ENCODE measurements around the gene CD93.

Gene CD93

GRCh38 chr20:23097636-23098580 is 11.8 kb upstream of the CD93 start:
- no peak for DNase-seq (ENCODE audit: extremely low spot score)
- POLR2A ChIA-PET, result no interaction called here
- TF ChIP-seq CTBP1 (IDR thresholded peaks at IDR 0.05; ENCODE audit: borderline replicate concordance), result no peak
- TF ChIP-seq SP1 (IDR thresholded peaks at IDR 0.05), result no peak
- TF ChIP-seq LEF1 (IDR thresholded peaks at IDR 0.05; ENCODE audit: borderline replicate concordance), result no peak
- no peak for TF ChIP-seq ELF4 (IDR thresholded peaks at IDR 0.05)
- TF ChIP-seq L3MBTL2 (conservative IDR thresholded peaks at IDR 0.05), result no peak
- TF ChIP-seq FOXA1 (IDR thresholded peaks at IDR 0.05), result no peak
- no peak for TF ChIP-seq BHLHE40 (IDR thresholded peaks at IDR 0.05; ENCODE audit: borderline replicate concordance)
- TF ChIP-seq ARNT (IDR thresholded peaks at IDR 0.05), result no peak
- no peak for TF ChIP-seq TARDBP (IDR thresholded peaks at IDR 0.05)
- TF ChIP-seq SUZ12 (IDR thresholded peaks at IDR 0.05), result no peak
- no peak for TF ChIP-seq FOXK2 (IDR thresholded peaks at IDR 0.05)
- no peak for TF ChIP-seq HDGF (IDR thresholded peaks at IDR 0.05; ENCODE audit: borderline replicate concordance)
- TF ChIP-seq ZNF384 (IDR thresholded peaks at IDR 0.05), result no peak
- no peak for TF ChIP-seq FOXM1 (IDR thresholded peaks at IDR 0.05; ENCODE audit: borderline replicate concordance)
- TF ChIP-seq, protein P1, sequence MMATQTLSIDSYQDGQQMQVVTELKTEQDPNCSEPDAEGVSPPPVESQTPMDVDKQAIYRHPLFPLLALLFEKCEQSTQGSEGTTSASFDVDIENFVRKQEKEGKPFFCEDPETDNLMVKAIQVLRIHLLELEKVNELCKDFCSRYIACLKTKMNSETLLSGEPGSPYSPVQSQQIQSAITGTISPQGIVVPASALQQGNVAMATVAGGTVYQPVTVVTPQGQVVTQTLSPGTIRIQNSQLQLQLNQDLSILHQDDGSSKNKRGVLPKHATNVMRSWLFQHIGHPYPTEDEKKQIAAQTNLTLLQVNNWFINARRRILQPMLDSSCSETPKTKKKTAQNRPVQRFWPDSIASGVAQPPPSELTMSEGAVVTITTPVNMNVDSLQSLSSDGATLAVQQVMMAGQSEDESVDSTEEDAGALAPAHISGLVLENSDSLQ (IDR thresholded peaks at IDR 0.05), result no peak
- TF ChIP-seq NFRKB (IDR thresholded peaks at IDR 0.05), result no peak
- CTCF ChIA-PET, result no interaction called here

- ChIA-PET POLR2A (no interaction called here), CTCF (no interaction called here)
- no peak for DNase-seq (ENCODE audit: extremely low spot score)
- TF ChIP-seq ARNT (IDR thresholded peaks at IDR 0.05), result no peak
- no peak for TF ChIP-seq L3MBTL2 (conservative IDR thresholded peaks at IDR 0.05)
Measured at GRCh38 chr20:23096986-23097520, 10.9 kb upstream of the CD93 start.

GRCh38 chr20:23096097-23096496 is 10.0 kb upstream of the CD93 start:
- POLR2A ChIA-PET, result interaction anchor here (0.8 kb wide), 1 partner anchor 254 kb away, joined by 3 read pairs; the partner anchor contains the start of gene NXT1
- CTCF ChIA-PET, result no interaction called here
- no peak for DNase-seq (ENCODE audit: extremely low spot score)
- TF ChIP-seq CTBP1 (IDR thresholded peaks at IDR 0.05; ENCODE audit: borderline replicate concordance) (no peak), FOXK2 (IDR thresholded peaks at IDR 0.05) (no peak), SUZ12 (IDR thresholded peaks at IDR 0.05) (no peak), SP1 (IDR thresholded peaks at IDR 0.05) (no peak)
- TF ChIP-seq, protein P1 (IDR thresholded peaks at IDR 0.05), result no peak

DNA sequence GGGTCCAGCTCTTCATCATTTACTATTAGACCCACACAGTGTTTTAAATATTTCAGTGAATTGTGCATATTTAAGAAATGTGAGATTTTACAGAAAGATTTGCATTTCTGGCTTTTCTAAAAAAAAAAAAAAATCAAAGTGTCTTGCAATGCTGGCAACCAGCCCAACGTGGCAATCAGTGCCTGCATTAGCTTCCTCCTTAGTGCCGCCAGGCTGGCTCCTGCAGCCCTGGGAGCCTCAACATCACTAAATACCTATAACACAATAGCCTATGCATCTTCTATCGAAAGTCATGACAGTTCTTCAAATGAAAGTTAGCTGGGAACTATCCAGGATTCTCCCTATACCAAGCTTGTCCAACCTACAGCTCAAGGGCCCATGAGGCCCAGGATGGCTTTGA is 9.4 kb upstream of the CD93 start:
- CTCF ChIA-PET, result no interaction called here
- TF ChIP-seq ARNT (IDR thresholded peaks at IDR 0.05) (no peak), LEF1 (IDR thresholded peaks at IDR 0.05; ENCODE audit: borderline replicate concordance) (no peak), FOXA1 (IDR thresholded peaks at IDR 0.05) (no peak), SUZ12 (IDR thresholded peaks at IDR 0.05) (no peak), HDGF (IDR thresholded peaks at IDR 0.05; ENCODE audit: borderline replicate concordance) (no peak), TARDBP (IDR thresholded peaks at IDR 0.05) (no peak), SP1 (IDR thresholded peaks at IDR 0.05) (no peak), FOXM1 (IDR thresholded peaks at IDR 0.05; ENCODE audit: borderline replicate concordance) (no peak), ELF4 (IDR thresholded peaks at IDR 0.05) (no peak), L3MBTL2 (conservative IDR thresholded peaks at IDR 0.05) (no peak), NFRKB (IDR thresholded peaks at IDR 0.05) (no peak), FOXK2 (IDR thresholded peaks at IDR 0.05) (no peak), ZNF384 (IDR thresholded peaks at IDR 0.05) (no peak), CTBP1 (IDR thresholded peaks at IDR 0.05; ENCODE audit: borderline replicate concordance) (no peak), BHLHE40 (IDR thresholded peaks at IDR 0.05; ENCODE audit: borderline replicate concordance) (no peak)
- TF ChIP-seq, protein P1 (IDR thresholded peaks at IDR 0.05), result no peak
- POLR2A ChIA-PET, result interaction anchor here (0.8 kb wide), 1 partner anchor 255 kb away, joined by 3 read pairs; the partner anchor contains the start of gene NXT1
- DNase-seq (ENCODE audit: extremely low spot score), result no peak

GRCh38 chr20:23094927-23095326 is 8.8 kb upstream of the CD93 start:
- no peak for TF ChIP-seq FOXM1 (IDR thresholded peaks at IDR 0.05; ENCODE audit: borderline replicate concordance)
- no peak for TF ChIP-seq TARDBP (IDR thresholded peaks at IDR 0.05)
- TF ChIP-seq SP1 (IDR thresholded peaks at IDR 0.05), result no peak
- no peak for TF ChIP-seq L3MBTL2 (conservative IDR thresholded peaks at IDR 0.05)
- no peak for TF ChIP-seq ARNT (IDR thresholded peaks at IDR 0.05)
- no peak for TF ChIP-seq SUZ12 (IDR thresholded peaks at IDR 0.05)
- TF ChIP-seq ELF4 (IDR thresholded peaks at IDR 0.05), result no peak
- TF ChIP-seq FOXK2 (IDR thresholded peaks at IDR 0.05), result no peak
- no peak for TF ChIP-seq HDGF (IDR thresholded peaks at IDR 0.05; ENCODE audit: borderline replicate concordance)
- no peak for TF ChIP-seq ZNF384 (IDR thresholded peaks at IDR 0.05)
- no peak for TF ChIP-seq BHLHE40 (IDR thresholded peaks at IDR 0.05; ENCODE audit: borderline replicate concordance)
- TF ChIP-seq, protein P1 (IDR thresholded peaks at IDR 0.05), result no peak
- CTCF ChIA-PET, result no interaction called here

More at GRCh38 chr20:23094927-23095326, 8.8 kb upstream of the CD93 start:
- no peak for DNase-seq (ENCODE audit: extremely low spot score)
- POLR2A ChIA-PET, result no interaction called here

Data from HEK293T (cell line).